ENCODE results near the gene STK4. TPM values are rescaled to one million over a fixed set of nuclear protein-coding genes. Genes with fewer than 3 reads are reported as not detected.

Gene STK4
- total and polyA plus RNA-seq, 8 donors, result 25.0 to 63.7 (median 28.2) TPM

DNA sequence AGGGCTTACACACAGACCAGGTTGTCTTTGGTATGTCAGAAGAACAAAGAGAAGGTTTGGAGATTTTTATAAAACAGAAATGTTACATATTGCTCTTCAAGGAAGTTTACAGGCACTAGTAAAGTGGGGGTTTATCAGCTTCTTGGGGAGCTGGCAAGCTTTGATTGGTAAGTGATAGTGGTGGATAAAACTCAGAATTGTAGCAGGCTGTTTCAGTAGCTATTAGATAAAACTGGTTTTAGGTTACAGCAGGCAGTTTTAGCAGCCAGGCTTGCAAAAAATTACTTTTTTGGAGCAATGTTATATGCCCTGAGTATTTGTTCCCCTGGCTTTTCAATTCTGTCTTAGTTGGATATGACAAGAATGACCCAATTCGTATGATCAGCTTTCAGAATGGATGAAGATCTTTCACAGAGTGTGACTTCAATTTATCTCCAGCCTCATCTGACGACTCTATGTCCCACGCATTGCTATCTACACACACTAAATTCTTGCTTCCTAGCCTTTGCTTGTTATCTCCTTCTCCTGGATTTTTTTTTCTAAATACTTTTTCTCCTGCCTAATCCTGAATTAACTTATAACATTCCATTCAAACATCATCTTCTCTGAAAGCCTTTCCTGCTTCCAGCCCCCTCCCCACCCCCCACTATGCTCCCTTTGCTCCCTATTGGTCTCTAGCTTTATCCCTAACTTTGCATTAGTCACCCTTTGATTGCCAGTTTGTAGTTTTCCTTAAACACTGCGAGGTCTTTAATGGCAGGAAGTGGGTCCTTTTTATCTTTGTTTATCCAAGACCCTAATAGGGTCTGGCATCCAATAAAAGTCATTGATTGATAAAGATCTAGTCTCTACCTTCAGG, 5.1 kb upstream of the STK4 start:
- TF ChIP-seq, protein P1, sequence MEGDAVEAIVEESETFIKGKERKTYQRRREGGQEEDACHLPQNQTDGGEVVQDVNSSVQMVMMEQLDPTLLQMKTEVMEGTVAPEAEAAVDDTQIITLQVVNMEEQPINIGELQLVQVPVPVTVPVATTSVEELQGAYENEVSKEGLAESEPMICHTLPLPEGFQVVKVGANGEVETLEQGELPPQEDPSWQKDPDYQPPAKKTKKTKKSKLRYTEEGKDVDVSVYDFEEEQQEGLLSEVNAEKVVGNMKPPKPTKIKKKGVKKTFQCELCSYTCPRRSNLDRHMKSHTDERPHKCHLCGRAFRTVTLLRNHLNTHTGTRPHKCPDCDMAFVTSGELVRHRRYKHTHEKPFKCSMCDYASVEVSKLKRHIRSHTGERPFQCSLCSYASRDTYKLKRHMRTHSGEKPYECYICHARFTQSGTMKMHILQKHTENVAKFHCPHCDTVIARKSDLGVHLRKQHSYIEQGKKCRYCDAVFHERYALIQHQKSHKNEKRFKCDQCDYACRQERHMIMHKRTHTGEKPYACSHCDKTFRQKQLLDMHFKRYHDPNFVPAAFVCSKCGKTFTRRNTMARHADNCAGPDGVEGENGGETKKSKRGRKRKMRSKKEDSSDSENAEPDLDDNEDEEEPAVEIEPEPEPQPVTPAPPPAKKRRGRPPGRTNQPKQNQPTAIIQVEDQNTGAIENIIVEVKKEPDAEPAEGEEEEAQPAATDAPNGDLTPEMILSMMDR (IDR thresholded peaks at IDR 0.05), result no peak
- Histone ChIP-seq H3K36me3 (peaks cover 0 to 8% of the 10 kb centered on the region in 2 donors), H3K27ac (peak overlapping the region in 1 of 2 donors; percentile 81), H3K9me3 (no peaks in the 10 kb centered on the region), H3K4me3 (no peak overlapping the region), H3K27me3 (no peaks in the 10 kb centered on the region), H3K4me1 (peaks cover 9 to 33% of the 10 kb centered on the region in 2 donors)
- intact Hi-C loops (cut with DNase I), result no loop called here
- DNase-seq, result no peak
- ATAC-seq, result no peak

DNA sequence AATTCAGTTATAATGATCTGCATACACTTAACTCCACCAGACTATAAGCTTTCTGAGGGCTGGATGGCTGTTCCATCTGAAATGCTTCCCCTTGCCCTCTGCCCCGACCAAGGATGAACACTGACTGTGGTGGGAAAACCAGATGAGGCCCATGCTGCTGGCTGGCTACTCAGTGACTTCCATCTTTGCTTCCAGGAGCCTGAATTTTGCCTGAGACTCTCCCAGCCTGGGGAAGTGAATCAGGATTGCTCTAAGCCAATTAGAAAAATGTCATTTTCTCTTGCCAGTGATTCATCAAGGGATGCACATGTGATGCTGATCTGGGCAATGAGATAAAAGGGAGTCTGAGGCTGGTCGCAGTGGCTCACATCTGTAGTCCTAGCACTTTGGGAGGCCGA, 4.4 kb upstream of the STK4 start:
- Histone ChIP-seq H3K36me3 (peaks cover 0 to 6% of the 10 kb centered on the region in 2 donors), H3K9me3 (no peaks in the 10 kb centered on the region), H3K27ac (no peak overlapping the region), H3K4me3 (no peak overlapping the region), H3K27me3 (no peaks in the 10 kb centered on the region), H3K4me1 (peaks cover 10 to 33% of the 10 kb centered on the region in 2 donors)
- intact Hi-C loops (cut with DNase I), result no loop called here
- no peak for DNase-seq
- TF ChIP-seq, protein P1 (IDR thresholded peaks at IDR 0.05), result no peak
- ATAC-seq, result no peak

DNA sequence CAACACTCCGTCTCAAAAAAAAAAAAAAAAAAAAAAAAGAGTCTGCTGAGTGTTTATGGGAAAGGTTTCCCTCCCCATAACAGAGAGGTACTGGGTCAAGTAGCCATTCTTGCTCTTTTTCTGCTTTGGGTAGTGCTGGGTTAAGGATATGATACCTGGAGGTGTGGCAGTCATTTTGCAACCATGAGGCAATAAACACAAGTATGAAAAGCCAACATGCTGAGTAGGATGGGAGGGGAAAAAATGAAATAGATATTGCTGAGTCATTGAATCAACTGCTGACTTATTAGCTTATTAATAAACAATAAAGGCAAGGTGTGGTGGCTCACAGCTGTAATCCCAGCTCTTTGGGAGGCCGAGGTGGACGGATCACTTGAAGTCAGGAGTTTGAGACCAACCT, 3.8 kb upstream of the STK4 start:
- H3K4me3 ChIP-seq, result no peak overlapping the region
- intact Hi-C loops (cut with DNase I), result no loop called here
- H3K27me3 ChIP-seq, result no peaks in the 10 kb centered on the region
- TF ChIP-seq, protein P1 (IDR thresholded peaks at IDR 0.05), result no peak
- no peak overlapping the region for H3K27ac ChIP-seq
- no peak for DNase-seq
- ATAC-seq, result no peak
- no peaks in the 10 kb centered on the region for H3K36me3 ChIP-seq
- no peaks in the 10 kb centered on the region for H3K9me3 ChIP-seq
- H3K4me1 ChIP-seq, result peaks cover 16 to 38% of the 10 kb centered on the region in 2 donors

DNA sequence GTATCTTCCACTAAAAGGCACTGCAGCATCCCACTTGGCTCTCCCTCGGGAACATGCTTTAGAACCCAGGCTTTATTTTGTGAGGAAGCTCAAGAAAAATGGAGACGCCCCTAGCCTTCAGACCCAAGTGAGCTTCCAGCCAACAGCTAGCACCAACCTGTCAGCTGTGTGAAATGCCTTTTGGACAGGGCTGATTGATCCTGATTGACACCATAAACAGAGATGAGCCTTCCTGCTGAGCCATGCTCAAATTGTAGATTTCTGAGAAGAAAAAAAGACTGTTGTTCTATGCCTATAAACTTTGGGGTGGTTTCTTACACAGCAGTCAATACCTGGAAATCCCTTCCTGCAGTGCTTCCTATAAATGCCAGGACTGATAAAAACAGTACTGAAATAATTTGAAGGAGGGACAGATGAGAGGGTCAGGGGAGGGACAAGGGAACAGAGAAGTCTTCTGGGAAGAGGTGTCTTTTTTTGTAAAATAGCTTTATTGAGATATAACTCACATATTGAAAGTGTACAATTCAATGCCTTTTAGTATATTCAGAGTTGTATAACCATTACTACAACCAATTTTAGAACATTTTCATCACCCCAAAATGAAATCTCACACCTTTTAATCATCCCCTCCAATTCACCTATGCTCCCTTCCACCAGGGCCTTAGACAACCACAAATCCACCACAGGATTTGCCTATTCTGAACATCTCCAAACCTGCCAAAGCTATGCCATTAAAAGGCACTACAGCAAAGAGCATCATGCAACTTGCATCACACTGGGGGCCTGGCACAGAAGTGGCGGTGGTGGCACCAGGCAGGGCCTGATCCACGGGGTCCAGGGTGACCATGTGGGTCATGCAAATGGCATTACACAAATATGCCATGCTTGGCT, 2.7 kb upstream of the STK4 start:
- no peaks in the 10 kb centered on the region for H3K9me3 ChIP-seq
- DNase-seq (no peak), ATAC-seq (no peak)
- no peaks in the 10 kb centered on the region for H3K36me3 ChIP-seq
- H3K27ac ChIP-seq, result no peak overlapping the region
- intact Hi-C loops (cut with DNase I), result no loop called here
- H3K27me3 ChIP-seq, result no peaks in the 10 kb centered on the region
- TF ChIP-seq, protein P1 (IDR thresholded peaks at IDR 0.05), result no peak
- peaks cover 17 to 44% of the 10 kb centered on the region in 2 donors for H3K4me1 ChIP-seq
- no peak overlapping the region for H3K4me3 ChIP-seq

DNA sequence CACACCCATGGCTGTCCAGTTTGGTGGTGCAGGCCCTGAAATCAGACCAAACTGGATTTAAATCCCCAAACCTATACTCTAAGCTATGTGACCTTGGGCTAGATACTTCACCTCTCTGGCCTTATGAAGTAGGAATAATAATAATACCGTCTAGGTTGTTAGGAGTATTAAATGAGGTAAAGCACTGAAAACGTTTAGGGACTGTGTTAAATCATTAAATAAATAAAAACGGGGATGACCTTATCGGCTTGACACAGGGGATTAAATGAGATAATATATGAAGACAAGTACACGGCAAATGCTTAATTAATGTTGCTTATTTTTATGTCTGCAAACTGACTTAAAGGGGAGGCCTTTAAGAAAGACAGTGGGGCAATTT, 672 bp upstream of the STK4 start:
- Histone ChIP-seq H3K27ac (peak overlapping the region; percentile 82 to 93), H3K36me3 (no peaks in the 10 kb centered on the region), H3K4me3 (peak overlapping the region; percentile 81 to 98), H3K27me3 (no peaks in the 10 kb centered on the region), H3K9me3 (no peaks in the 10 kb centered on the region), H3K4me1 (peaks cover 16 to 49% of the 10 kb centered on the region in 2 donors)
- intact Hi-C loops (cut with DNase I), result no loop called here
- TF ChIP-seq, protein P1 (IDR thresholded peaks at IDR 0.05), result no peak
- DNase-seq, result no peak
- no peak for ATAC-seq

Data from left lung (tissue), 10 donors.